Measurements from ENCODE around the gene PTPRK. TPM values are rescaled to one million over a fixed set of nuclear protein-coding genes. Genes with fewer than 3 reads are reported as not detected.

The PTPRK gene
- total and polyA plus RNA-seq, 9 of the 15 experiments (the other 6 are each of a cell fraction or from before 2014, with no cell fraction given): 0.04 to 0.51 TPM; not detected in 7

DNA sequence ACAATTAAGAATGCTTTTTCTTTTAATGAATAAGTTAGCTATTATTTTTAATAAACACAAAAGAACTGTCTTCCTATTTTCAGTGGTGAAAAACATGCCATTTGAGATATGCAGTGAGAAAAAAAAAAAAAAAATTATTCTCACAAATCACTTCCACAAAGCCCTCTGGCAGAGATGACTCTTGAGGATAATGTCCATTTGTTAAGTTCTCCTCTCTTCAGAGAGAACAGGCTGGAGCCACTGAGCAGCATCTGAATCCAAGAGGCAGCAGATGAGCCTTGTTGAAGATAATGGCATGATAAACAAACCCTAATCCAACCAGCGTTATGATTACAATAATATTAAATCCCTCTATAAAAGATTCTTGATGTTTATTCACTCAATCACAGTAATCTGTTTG lies 105.0 kb downstream of the PTPRK start:
- intact Hi-C loops (cut with micrococcal nuclease): no loop called here
- Histone ChIP-seq H3K4me2 (ENCODE audit: insufficient read depth, low read length) (no peak overlapping the region), H3K9ac (ENCODE audit: insufficient read depth in 1 of 2, low read depth in 2 of 2, low read length in 2 of 2) (no peak overlapping the region), H2AFZ (ENCODE audit: low read depth, low read length) (no peak overlapping the region), H3K4me3 (no peak overlapping the region), H3K36me3 (ENCODE audit: control insufficient read depth, insufficient read depth, low read length) (no peaks in the 10 kb centered on the region), H3K79me2 (ENCODE audit: control insufficient read depth, insufficient read depth, low read length) (no peaks in the 10 kb centered on the region), H4K20me1 (replicated peaks; ENCODE audit: control insufficient read depth, insufficient read depth, low read length) (no peaks in the 10 kb centered on the region), H3K9me1 (ENCODE audit: control insufficient read depth, insufficient read depth, low read length) (no peaks in the 10 kb centered on the region), H3K27ac (ENCODE audit: extremely low read depth, low read depth, low read length) (no peak overlapping the region), H3K9me3 (replicated peaks; ENCODE audit: control insufficient read depth, insufficient read depth, low read depth, low read length) (0 out of 2 replicates have a peak, but pooled peaks cover 2% of the 10 kb centered on the region), H3K27me3 (ENCODE audit: control insufficient read depth in 2 of 2, insufficient read depth in 2 of 2, low read length in 2 of 2) (no peaks in the 10 kb centered on the region), H3K4me1 (replicated peaks in 1 of 2; ENCODE audit: control insufficient read depth in 2 of 2, insufficient read depth in 2 of 2, low read length in 2 of 2) (no peaks in the 10 kb centered on the region)
- WGBS (ENCODE audit: insufficient coverage, low coverage, missing lambda C conversion rate): 0% methylated on average over 1 of the region's 1 CpG
- no peak for ATAC-seq
- ChIA-PET CTCF (ENCODE audit: low intra/inter-chr PET ratio) (no interaction called here), POLR2A (no interaction called here)
- no peak for DNase-seq (ENCODE audit: extremely low read depth in 1 of 4, low spot score in 3 of 4)
- FAIRE-seq: no peak
- TF ChIP-seq ZC3H11A (IDR thresholded peaks at IDR 0.05; ENCODE audit: low read depth, low read length) (no peak), ETS2 (tag; IDR thresholded peaks at IDR 0.05; ENCODE audit: borderline replicate concordance, poor library complexity, severe bottlenecking) (no peak), NRF1 (conservative IDR thresholded peaks at IDR 0.05 in 1 of 2, IDR thresholded peaks at IDR 0.05 in 1 of 2) (no peak), DIDO1 (tag; IDR thresholded peaks at IDR 0.05; ENCODE audit: low read depth) (no peak), DPF2 (IDR thresholded peaks at IDR 0.05) (no peak), STAT5B (CRISPR knock-in tag; IDR thresholded peaks at IDR 0.05) (no peak), ELF1 (tag; IDR thresholded peaks at IDR 0.05) (no peak)
- TF ChIP-seq, protein P1, sequence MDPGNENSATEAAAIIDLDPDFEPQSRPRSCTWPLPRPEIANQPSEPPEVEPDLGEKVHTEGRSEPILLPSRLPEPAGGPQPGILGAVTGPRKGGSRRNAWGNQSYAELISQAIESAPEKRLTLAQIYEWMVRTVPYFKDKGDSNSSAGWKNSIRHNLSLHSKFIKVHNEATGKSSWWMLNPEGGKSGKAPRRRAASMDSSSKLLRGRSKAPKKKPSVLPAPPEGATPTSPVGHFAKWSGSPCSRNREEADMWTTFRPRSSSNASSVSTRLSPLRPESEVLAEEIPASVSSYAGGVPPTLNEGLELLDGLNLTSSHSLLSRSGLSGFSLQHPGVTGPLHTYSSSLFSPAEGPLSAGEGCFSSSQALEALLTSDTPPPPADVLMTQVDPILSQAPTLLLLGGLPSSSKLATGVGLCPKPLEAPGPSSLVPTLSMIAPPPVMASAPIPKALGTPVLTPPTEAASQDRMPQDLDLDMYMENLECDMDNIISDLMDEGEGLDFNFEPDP (CRISPR knock-in tag; IDR thresholded peaks at IDR 0.05): no peak
- in situ Hi-C loops (cut with MboI): no loop called here
- BruUV-seq (replicated peaks): no TSS peak

Data from K562 (cell line).